ENCODE measurements around the gene CCND1. TPM values are rescaled to one million over a fixed set of nuclear protein-coding genes. Genes with fewer than 3 reads are reported as not detected.

Gene CCND1
- total RNA-seq, 4 donors from 2014 or later, result 108 to 259 (median 168) TPM

- no peaks in the 10 kb centered on the region for H3K9me3 ChIP-seq
- H3K4me3 ChIP-seq, result no peak overlapping the region
- H3K27me3 ChIP-seq, result peaks cover 2 to 83% of the 10 kb centered on the region in 2 donors
- TF ChIP-seq EP300 (IDR thresholded peaks at IDR 0.05), result no peak
- no peak for TF ChIP-seq POLR2A (IDR thresholded peaks at IDR 0.05)
- TF ChIP-seq, protein P1, sequence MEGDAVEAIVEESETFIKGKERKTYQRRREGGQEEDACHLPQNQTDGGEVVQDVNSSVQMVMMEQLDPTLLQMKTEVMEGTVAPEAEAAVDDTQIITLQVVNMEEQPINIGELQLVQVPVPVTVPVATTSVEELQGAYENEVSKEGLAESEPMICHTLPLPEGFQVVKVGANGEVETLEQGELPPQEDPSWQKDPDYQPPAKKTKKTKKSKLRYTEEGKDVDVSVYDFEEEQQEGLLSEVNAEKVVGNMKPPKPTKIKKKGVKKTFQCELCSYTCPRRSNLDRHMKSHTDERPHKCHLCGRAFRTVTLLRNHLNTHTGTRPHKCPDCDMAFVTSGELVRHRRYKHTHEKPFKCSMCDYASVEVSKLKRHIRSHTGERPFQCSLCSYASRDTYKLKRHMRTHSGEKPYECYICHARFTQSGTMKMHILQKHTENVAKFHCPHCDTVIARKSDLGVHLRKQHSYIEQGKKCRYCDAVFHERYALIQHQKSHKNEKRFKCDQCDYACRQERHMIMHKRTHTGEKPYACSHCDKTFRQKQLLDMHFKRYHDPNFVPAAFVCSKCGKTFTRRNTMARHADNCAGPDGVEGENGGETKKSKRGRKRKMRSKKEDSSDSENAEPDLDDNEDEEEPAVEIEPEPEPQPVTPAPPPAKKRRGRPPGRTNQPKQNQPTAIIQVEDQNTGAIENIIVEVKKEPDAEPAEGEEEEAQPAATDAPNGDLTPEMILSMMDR (IDR thresholded peaks at IDR 0.05), result no peak
- DNase-seq (ENCODE audit: low spot score in 2 of 2), result no peak
- H3K27ac ChIP-seq, result no peak overlapping the region
- H3K36me3 ChIP-seq, result no peaks in the 10 kb centered on the region
- 16 to 19% methylated on average over 8 to 18 of the region's 35 CpGs for WGBS, 2 donors
- H3K4me1 ChIP-seq, result peaks cover 0 to 47% (median 8%) of the 10 kb centered on the region in 4 donors
Observed at GRCh38 chr11:69702239-69702691, 61.3 kb downstream of the CCND1 start.

GRCh38 chr11:69702769-69703452 lies 62.0 kb downstream of the CCND1 start:
- H3K27ac ChIP-seq, result no peak overlapping the region
- peaks cover 2 to 77% of the 10 kb centered on the region in 2 donors for H3K27me3 ChIP-seq
- H3K4me1 ChIP-seq, result peaks cover 0 to 47% (median 8%) of the 10 kb centered on the region in 4 donors
- H3K4me3 ChIP-seq, result no peak overlapping the region
- TF ChIP-seq EP300 (IDR thresholded peaks at IDR 0.05) (no peak), POLR2A (IDR thresholded peaks at IDR 0.05) (no peak)
- TF ChIP-seq, protein P1 (IDR thresholded peaks at IDR 0.05), result no peak
- 15 to 17% methylated on average over 40 to 45 of the region's 45 CpGs for WGBS, 2 donors
- H3K36me3 ChIP-seq, result no peaks in the 10 kb centered on the region
- H3K9me3 ChIP-seq, result no peaks in the 10 kb centered on the region
- DNase-seq (ENCODE audit: low spot score in 2 of 2), result no peak

DNA sequence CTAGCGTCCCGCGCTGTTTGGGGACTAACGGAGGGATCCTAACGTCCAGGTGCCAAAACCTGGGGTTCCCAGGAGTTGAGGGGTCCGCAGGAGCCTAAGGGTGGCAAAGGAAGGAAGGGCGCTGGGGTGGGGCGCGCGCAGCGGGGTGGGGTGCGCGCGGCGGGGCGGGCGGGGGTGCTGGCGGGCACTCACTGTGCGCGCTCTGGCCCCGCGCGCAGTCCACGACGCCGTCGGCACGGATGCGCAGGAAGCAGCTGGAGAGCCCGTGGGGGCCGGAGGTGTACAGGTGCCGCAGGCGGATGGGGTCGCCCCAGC lies 62.5 kb downstream of the CCND1 start:
- WGBS, 2 donors, result 4 to 5% methylated on average over 7 to 34 of the region's 34 CpGs
- H3K27me3 ChIP-seq, result peaks cover 2 to 77% of the 10 kb centered on the region in 2 donors
- no peaks in the 10 kb centered on the region for H3K36me3 ChIP-seq
- DNase-seq (ENCODE audit: low spot score in 2 of 2), result no peak
- H3K4me3 ChIP-seq, result no peak overlapping the region
- TF ChIP-seq, protein P1 (IDR thresholded peaks at IDR 0.05), result no peak
- no peak for TF ChIP-seq POLR2A (IDR thresholded peaks at IDR 0.05)
- no peaks in the 10 kb centered on the region for H3K9me3 ChIP-seq
- H3K4me1 ChIP-seq, result peaks cover 0 to 47% (median 8%) of the 10 kb centered on the region in 4 donors
- H3K27ac ChIP-seq, result no peak overlapping the region

Other genes with a start within 250 kb of the CCND1 start
- not detected for gene LINC01488, start 159.5 kb upstream of the CCND1 start, total RNA-seq
- 10 to 100 TPM; 22.5 to 29.9 (median 23.1) TPM for gene LTO1, start 34.2 kb downstream of the CCND1 start, total RNA-seq
- gene FGF19, start 62.9 kb downstream of the CCND1 start, total RNA-seq, result not detected
- 10 to 100 TPM in 1 of 4 donors, 1 to 10 TPM in 3; 1.8 to 17.3 (median 3.7) TPM for gene FGF4, start 134.2 kb downstream of the CCND1 start, total RNA-seq
- gene FGF3, start 178.3 kb downstream of the CCND1 start, total RNA-seq, result not detected